IMR-90 (cell line): Measurements from ENCODE around the gene GZF1. TPM values are rescaled to one million over a fixed set of nuclear protein-coding genes. Genes with fewer than 3 reads are reported as not detected.

Source experiments
- ATAC-seq: fragments of 200-7000 bp; cut with Tn5 transposase; 2 replicates; pipeline ENCODE4 v1.9.1; 2020; ENCODE audit warnings: low read depth, mild to moderate bottlenecking, moderate library complexity
- BruUV-seq: library from RNA; stranded (reverse); fragments of 400-500 nt; replicated peaks from 2 replicates; lab custom pipeline; 2021; lab: Mats Ljungman, UMichigan
- CTCF ChIA-PET: fragments of 300-600 bp; formaldehyde crosslinking; extraction: SDS; loops from one replicate; lab custom pipeline; 2021; ENCODE audit warnings: antibody characterized with exemption; lab: Yijun Ruan, JAX
- POLR2A ChIA-PET: fragments of 300-600 bp; sonication (Branson Sonifier 250); formaldehyde crosslinking; loops from one replicate; lab custom pipeline; 2022; ENCODE audit warnings: antibody characterized with exemption; ENCODE audit not compliant: unreplicated experiment; lab: Charles Lee
- DNase-seq: peaks from one replicate; pipeline ENCODE4 v3.0.0; 2013
- H2AFZ ChIP-seq: replicated peaks from 2 replicates; pipeline ENCODE3; 2013; ENCODE audit warnings: low read length, mild to moderate bottlenecking; ENCODE audit not compliant: poor library complexity
- H2AK5ac ChIP-seq: 2 replicates; pipeline ENCODE4 v1.6.1; 2013; ENCODE audit warnings: low read depth, low read length, inconsistent platforms
- H2AK9ac ChIP-seq: replicated peaks from 2 replicates; pipeline ENCODE3; 2013; ENCODE audit warnings: mild to moderate bottlenecking, low read depth, low read length, moderate library complexity; ENCODE audit not compliant: poor library complexity
- H2BK120ac ChIP-seq: 2 replicates; pipeline ENCODE4 v1.6.1; 2013; ENCODE audit warnings: low read depth, low read length, inconsistent platforms
- H2BK15ac ChIP-seq: 3 replicates; pipeline ENCODE4 v1.6.1; 2013; ENCODE audit warnings: low read depth, low read length, inconsistent platforms
- H2BK20ac ChIP-seq: 2 replicates; pipeline ENCODE4 v1.6.1; 2013; ENCODE audit warnings: low read depth, mild to moderate bottlenecking, inconsistent platforms, low read length, moderate library complexity
- H2BK5ac ChIP-seq: 2 replicates; pipeline ENCODE4 v1.6.1; 2013; ENCODE audit warnings: mild to moderate bottlenecking, low read depth, low read length, inconsistent platforms; ENCODE audit not compliant: poor library complexity, severe bottlenecking
- H3K14ac ChIP-seq: replicated peaks from 2 replicates; pipeline ENCODE4 v1.6.1; 2013; ENCODE audit warnings: low read depth, low read length, inconsistent platforms
- H3K18ac ChIP-seq: 2 replicates; pipeline ENCODE4 v1.6.1; 2013; ENCODE audit warnings: low read depth, low read length, control low read depth
- H3K23ac ChIP-seq: 2 replicates; pipeline ENCODE4 v1.6.1; 2013; ENCODE audit warnings: low read depth, low read length, inconsistent platforms
- H3K27ac ChIP-seq: 2 replicates; pipeline ENCODE4 v1.5.1; 2013; ENCODE audit warnings: mild to moderate bottlenecking, control low read depth, low read length; ENCODE audit not compliant: insufficient read depth
- H3K27me3 ChIP-seq: 2 replicates; pipeline ENCODE4 v1.6.1; 2013; ENCODE audit warnings: low read length; ENCODE audit not compliant: control insufficient read depth, insufficient read depth
- H3K36me3 ChIP-seq: 2 replicates; pipeline ENCODE4 v1.6.1; 2013; ENCODE audit warnings: low read length, mixed read lengths; ENCODE audit not compliant: control insufficient read depth, insufficient read depth
- H3K4ac ChIP-seq: 2 replicates; pipeline ENCODE4 v1.6.1; 2013; ENCODE audit warnings: low read depth, low read length, inconsistent platforms
- H3K4me1 ChIP-seq: 2 replicates; pipeline ENCODE4 v1.6.1; 2013; ENCODE audit warnings: low read length, mixed read lengths; ENCODE audit not compliant: control insufficient read depth, insufficient read depth
- H3K4me2 ChIP-seq: 2 replicates; pipeline ENCODE4 v1.6.1; 2013; ENCODE audit warnings: low read depth, mild to moderate bottlenecking, control low read depth, low read length, moderate library complexity
- H3K4me3 ChIP-seq: 2 replicates; pipeline ENCODE4 v1.5.1; 2013; ENCODE audit warnings: low read depth, mild to moderate bottlenecking, control low read depth, low read length, moderate library complexity; ENCODE audit not compliant: insufficient read depth
- H3K56ac ChIP-seq: 2 replicates; pipeline ENCODE4 v1.6.1; 2013; ENCODE audit warnings: low read length, inconsistent platforms; ENCODE audit not compliant: insufficient read depth; ENCODE audit errors: extremely low read depth
- H3K79me1 ChIP-seq, 2 experiments: 2 replicates each; pipeline ENCODE4 v1.6.1; 2013; ENCODE audit warnings: low read length in 2 of 2, inconsistent platforms in 1 of 2, low read depth in 1 of 2
- H3K9ac ChIP-seq: 2 replicates; pipeline ENCODE4 v1.6.1; 2013; ENCODE audit warnings: low read depth, low read length, control low read depth
- H3K9me1 ChIP-seq: 2 replicates; pipeline ENCODE4 v1.6.1; 2013; ENCODE audit warnings: low read length, inconsistent platforms; ENCODE audit not compliant: insufficient read depth
- H3K9me3 ChIP-seq: 2 replicates; pipeline ENCODE4 v1.6.1; 2013; ENCODE audit warnings: low read length; ENCODE audit not compliant: control insufficient read depth, insufficient read depth
- H4K20me1 ChIP-seq: 2 replicates; pipeline ENCODE4 v1.6.1; 2013; ENCODE audit warnings: low read length, inconsistent platforms; ENCODE audit not compliant: insufficient read depth
- H4K5ac ChIP-seq: 2 replicates; pipeline ENCODE4 v1.6.1; 2013; ENCODE audit warnings: mild to moderate bottlenecking, low read depth, low read length, control low read depth
- H4K8ac ChIP-seq, 2 experiments: 2 replicates each; pipeline ENCODE4 v1.6.1; 2013; ENCODE audit warnings: low read depth in 2 of 2, low read length in 2 of 2, control low read depth in 1 of 2, inconsistent platforms in 1 of 2
- H4K91ac ChIP-seq: 2 replicates; pipeline ENCODE4 v1.6.1; 2013; ENCODE audit warnings: low read depth, low read length, inconsistent platforms; ENCODE audit not compliant: insufficient read depth
- BHLHE40 ChIP-seq: fragments of 150-350 bp; IDR thresholded peaks from 2 replicates; pipeline ENCODE4 v1.6.1; 2016; ENCODE audit warnings: mild to moderate bottlenecking, low read depth, low read length
- CHD1 ChIP-seq: IDR thresholded peaks from 2 replicates; pipeline ENCODE4 v1.6.1; 2012; ENCODE audit warnings: low read depth, low read length, improper control_type of control experiment
- ELK1 ChIP-seq: fragments of 150-350 bp; IDR thresholded peaks from 2 replicates; pipeline ENCODE4 v1.6.1; 2016; ENCODE audit warnings: low read depth, mild to moderate bottlenecking, low read length, moderate library complexity, borderline replicate concordance
- MAZ ChIP-seq: IDR thresholded peaks from 2 replicates; pipeline ENCODE4 v1.6.1; 2012; ENCODE audit warnings: low read depth, mild to moderate bottlenecking, low read length, improper control_type of control experiment, moderate library complexity, borderline replicate concordance
- MXI1 ChIP-seq: IDR thresholded peaks from 2 replicates; pipeline ENCODE4 v1.6.1; 2012; ENCODE audit warnings: low read depth, mild to moderate bottlenecking, low read length, moderate library complexity, borderline replicate concordance
- NFE2L2 ChIP-seq: fragments of 150-350 bp; IDR thresholded peaks from 2 replicates; pipeline ENCODE4 v1.6.1; 2016; ENCODE audit warnings: low read depth, mild to moderate bottlenecking, low read length
- RFX5 ChIP-seq: IDR thresholded peaks from 2 replicates; pipeline ENCODE4 v1.8.0; 2012; ENCODE audit warnings: low read depth, mild to moderate bottlenecking, low read length, moderate library complexity
- SMC3 ChIP-seq: fragments of 150-350 bp; IDR thresholded peaks from 2 replicates; pipeline ENCODE4 v1.6.1; 2016; ENCODE audit warnings: low read depth, mild to moderate bottlenecking, antibody characterized with exemption, low read length, moderate library complexity
- USF2 ChIP-seq: fragments of 150-350 bp; IDR thresholded peaks from 2 replicates; pipeline ENCODE4 v1.6.1; 2017; ENCODE audit warnings: mild to moderate bottlenecking, antibody characterized with exemption, low read length, low read depth
- WGBS, 2 experiments: methylation state at CpG; one replicate each; pipeline versions ENCODE4 v1.1.5 to v1.1.7; 2013; ENCODE audit warnings: missing lambda C conversion rate in 2 of 2; ENCODE audit not compliant: insufficient read length in 1 of 2; ENCODE audit errors: extremely low coverage in 2 of 2; 5-methylcytosine and 5-hydroxymethylcytosine counted together
- dilution Hi-C: fragments of 300-500 bp; cut with HindIII; formaldehyde crosslinking; loops from one replicate; pipeline ENCODE4 v1.14.3; 2018; ENCODE audit warnings: low sequenced_read_pairs; ENCODE audit not compliant: unreplicated experiment
- in situ Hi-C: fragments of 300-500 bp; cut with MboI; formaldehyde crosslinking; loops from 3 replicates; pipeline ENCODE4 v1.14.3; 2019; ENCODE audit warnings: low sequenced_read_pairs, inconsistent platforms, mixed read lengths
- intact Hi-C: fragments of 100-400 bp; cut with micrococcal nuclease; formaldehyde crosslinking; loops from 2 replicates; pipeline ENCODE4 v1.10.0; 2022
- polyA plus RNA-seq, 3 experiments: library from polyadenylated mRNA; depleted of rRNA; stranded (reverse); fragments of >200 nt; gene quantifications; 2 replicates each; pipeline ENCODE4 v1.2.3, GENCODE V29; 2012; ENCODE audit warnings: low replicate concordance in 1 of 3
- total RNA-seq: library from RNA; depleted of rRNA; stranded (reverse); fragments of >200 nt; gene quantifications from 2 replicates; pipeline ENCODE4 v1.2.3, GENCODE V29; 2012
- TF ChIP-seq, protein P1 (sequence below): conservative IDR thresholded peaks from 2 replicates; pipeline ENCODE4 v1.5.1; 2012; ENCODE audit warnings: mild to moderate bottlenecking, low read depth, low read length, improper control_type of control experiment

GZF1 gene
- total and polyA plus RNA-seq, 2 of the 4 experiments (the other 2 are of a cell fraction): 23.7 to 24.7 TPM

GRCh38 chr20:23361476-23362391, at the start of gene GZF1 (continued):
- TF ChIP-seq USF2: peak; percentile 98

DNA sequence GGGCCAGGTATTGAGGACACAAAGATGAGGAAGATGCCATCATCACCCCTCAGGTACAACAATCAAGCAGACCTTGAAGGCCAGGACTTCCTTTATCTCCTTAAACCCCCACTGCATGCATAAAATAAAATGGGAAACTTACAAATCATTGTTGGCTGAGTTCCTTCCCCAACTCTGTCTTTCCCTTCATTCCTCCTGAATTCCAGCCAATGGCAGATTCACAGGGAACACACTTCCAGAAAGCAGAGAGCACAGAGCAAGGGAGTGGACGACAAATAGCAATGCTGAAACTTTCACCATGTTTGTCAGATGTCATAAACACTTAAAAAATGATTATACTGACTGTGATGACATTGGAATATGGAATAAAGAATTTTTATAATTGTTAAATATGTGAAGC, 48.7 kb upstream of the GZF1 start:
- H3K27ac ChIP-seq: no peak overlapping the region
- DNase-seq (no peak), ATAC-seq (no peak)
- no peak overlapping the region for H2AFZ ChIP-seq
- BruUV-seq: no TSS peak
- H2BK15ac ChIP-seq: no peak overlapping the region
- H3K27me3 ChIP-seq: peaks cover 8% of the 10 kb centered on the region
- ChIA-PET POLR2A (no interaction called here), CTCF (no interaction called here)
- no peaks in the 10 kb centered on the region for H3K79me1 ChIP-seq
- H3K18ac ChIP-seq: no peak overlapping the region
- no peaks in the 10 kb centered on the region for H3K9me3 ChIP-seq
- H3K23ac ChIP-seq: no peak overlapping the region
- no peaks in the 10 kb centered on the region for H3K36me3 ChIP-seq
- H4K20me1 ChIP-seq: no peaks in the 10 kb centered on the region
- H4K91ac ChIP-seq: no peak overlapping the region
- H3K4ac ChIP-seq: no peak overlapping the region
- H3K14ac ChIP-seq: no peak overlapping the region
- H3K56ac ChIP-seq: no peak overlapping the region
- H3K9ac ChIP-seq: no peak overlapping the region
- no peak overlapping the region for H3K4me2 ChIP-seq
- H2AK5ac ChIP-seq: no peak overlapping the region
- no peak overlapping the region for H4K5ac ChIP-seq
- H2BK5ac ChIP-seq: no peak overlapping the region
- no peaks in the 10 kb centered on the region for H3K4me1 ChIP-seq
- H2BK120ac ChIP-seq: no peak overlapping the region
- no peak overlapping the region for H2BK20ac ChIP-seq
- in situ Hi-C loops: no loop called here
- no peak overlapping the region for H3K4me3 ChIP-seq
- no peak overlapping the region for H4K8ac ChIP-seq
- TF ChIP-seq CHD1: no peak
- TF ChIP-seq RFX5: no peak
- no peak for TF ChIP-seq MAZ
- TF ChIP-seq MXI1: no peak
- TF ChIP-seq, protein P1, sequence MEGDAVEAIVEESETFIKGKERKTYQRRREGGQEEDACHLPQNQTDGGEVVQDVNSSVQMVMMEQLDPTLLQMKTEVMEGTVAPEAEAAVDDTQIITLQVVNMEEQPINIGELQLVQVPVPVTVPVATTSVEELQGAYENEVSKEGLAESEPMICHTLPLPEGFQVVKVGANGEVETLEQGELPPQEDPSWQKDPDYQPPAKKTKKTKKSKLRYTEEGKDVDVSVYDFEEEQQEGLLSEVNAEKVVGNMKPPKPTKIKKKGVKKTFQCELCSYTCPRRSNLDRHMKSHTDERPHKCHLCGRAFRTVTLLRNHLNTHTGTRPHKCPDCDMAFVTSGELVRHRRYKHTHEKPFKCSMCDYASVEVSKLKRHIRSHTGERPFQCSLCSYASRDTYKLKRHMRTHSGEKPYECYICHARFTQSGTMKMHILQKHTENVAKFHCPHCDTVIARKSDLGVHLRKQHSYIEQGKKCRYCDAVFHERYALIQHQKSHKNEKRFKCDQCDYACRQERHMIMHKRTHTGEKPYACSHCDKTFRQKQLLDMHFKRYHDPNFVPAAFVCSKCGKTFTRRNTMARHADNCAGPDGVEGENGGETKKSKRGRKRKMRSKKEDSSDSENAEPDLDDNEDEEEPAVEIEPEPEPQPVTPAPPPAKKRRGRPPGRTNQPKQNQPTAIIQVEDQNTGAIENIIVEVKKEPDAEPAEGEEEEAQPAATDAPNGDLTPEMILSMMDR: no peak
- TF ChIP-seq USF2: no peak
- TF ChIP-seq NFE2L2: no peak
- TF ChIP-seq ELK1: no peak
- no peak for TF ChIP-seq BHLHE40
- no peak for TF ChIP-seq SMC3
- no peaks in the 10 kb centered on the region for H3K9me1 ChIP-seq
- intact Hi-C loops: no loop called here
- no peak overlapping the region for H2AK9ac ChIP-seq
- WGBS, 2 experiments: no CpG with 5 or more reads among the region's 1 CpG
- dilution Hi-C loops: no loop called here
